ENCODE measurements around the gene TBC1D9. TPM values are rescaled to one million over a fixed set of nuclear protein-coding genes. Genes with fewer than 3 reads are reported as not detected.

TBC1D9 gene
- polyA plus RNA-seq, 1 of the 3 experiments (the other 2 are of a cell fraction), result 13.5 TPM

DNA sequence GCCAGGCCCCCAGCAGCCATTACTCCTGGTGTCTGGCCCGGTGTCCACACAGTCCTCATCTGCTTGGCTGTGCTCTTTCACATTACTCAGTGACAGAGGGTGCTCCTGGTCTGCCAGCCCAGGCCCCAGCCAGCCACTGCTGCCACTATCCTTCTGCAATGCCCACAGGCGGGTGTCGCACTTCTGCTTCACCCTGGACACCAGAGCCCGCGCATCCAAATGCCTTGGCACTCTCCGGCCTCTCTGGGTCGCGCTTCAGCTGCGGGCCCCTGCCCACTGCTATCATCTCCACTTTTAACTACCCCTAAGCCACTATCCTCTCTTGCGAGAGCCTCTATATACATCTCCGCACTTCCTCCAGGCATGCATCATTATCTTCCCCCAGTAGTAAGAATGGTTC is 111.0 kb downstream of the TBC1D9 start:
- Histone ChIP-seq H2AFZ (ENCODE audit: low read depth) (no peak overlapping the region), H3K9me3 (no peaks in the 10 kb centered on the region), H3K36me3 (replicated peaks in 1 of 2; ENCODE audit: control insufficient read depth in 1 of 2, insufficient read depth in 2 of 2, low read length in 1 of 2) (peaks cover 0 to 24% of the 10 kb centered on the region in 2 experiments), H3K27me3 (ENCODE audit: insufficient read depth) (no peaks in the 10 kb centered on the region), H3K27ac (ENCODE audit: low read depth in 2 of 2, low read length in 1 of 2) (no peak overlapping the region; a peak in 1 of 4 replicates), H3K79me2 (ENCODE audit: insufficient read depth) (no peaks in the 10 kb centered on the region), H4K20me1 (ENCODE audit: insufficient read depth) (no peaks in the 10 kb centered on the region), H3F3A (replicated peaks; ENCODE audit: insufficient read depth) (peaks cover 3% of the 10 kb centered on the region), H3K9ac (no peak overlapping the region), H3K4me1 (ENCODE audit: control insufficient read depth in 1 of 2, insufficient read depth in 2 of 2, low read depth in 1 of 2, low read length in 1 of 2) (peaks cover 0 to 16% of the 10 kb centered on the region in 2 experiments; a peak in 1 of 4 replicates), H3K4me3 (ENCODE audit: low read depth in 2 of 2, low read length in 1 of 2) (no peak overlapping the region), H3K9me2 (no peaks in the 10 kb centered on the region), H3K4me2 (no peak overlapping the region)
- whole genome bisulfite sequencing (ENCODE audit: low lambda C conversion rate), result 97% methylated on average over 10 of the region's 11 CpGs
- TF ChIP-seq EZH2phosphoT487 (IDR thresholded peaks at IDR 0.05; ENCODE audit: borderline replicate concordance, low read depth) (no peak), TCF12 (IDR thresholded peaks at IDR 0.05) (no peak), GATA2 (CRISPR knock-in tag; IDR thresholded peaks at IDR 0.05) (no peak), FOXJ3 (CRISPR knock-in tag; IDR thresholded peaks at IDR 0.05) (no peak), ELF1 (IDR thresholded peaks at IDR 0.05) (no peak), TAF1 (IDR thresholded peaks at IDR 0.05; ENCODE audit: borderline replicate concordance, low read depth, low read length) (no peak), YY1 (IDR thresholded peaks at IDR 0.05; ENCODE audit: low read depth) (no peak), RCOR1 (IDR thresholded peaks at IDR 0.05; ENCODE audit: low read length) (no peak), FOSL2 (IDR thresholded peaks at IDR 0.05; ENCODE audit: borderline replicate concordance, low read depth) (no peak), RAD21 (IDR thresholded peaks at IDR 0.05; ENCODE audit: low read length) (no peak), NFIC (IDR thresholded peaks at IDR 0.05; ENCODE audit: borderline replicate concordance) (no peak), ZBTB33 (IDR thresholded peaks at IDR 0.05; ENCODE audit: borderline replicate concordance, low read depth) (no peak), CHD2 (IDR thresholded peaks at IDR 0.05; ENCODE audit: low read length, partially characterized antibody) (no peak), JUND (IDR thresholded peaks at IDR 0.05) (no peak)
- TF ChIP-seq, protein P1, sequence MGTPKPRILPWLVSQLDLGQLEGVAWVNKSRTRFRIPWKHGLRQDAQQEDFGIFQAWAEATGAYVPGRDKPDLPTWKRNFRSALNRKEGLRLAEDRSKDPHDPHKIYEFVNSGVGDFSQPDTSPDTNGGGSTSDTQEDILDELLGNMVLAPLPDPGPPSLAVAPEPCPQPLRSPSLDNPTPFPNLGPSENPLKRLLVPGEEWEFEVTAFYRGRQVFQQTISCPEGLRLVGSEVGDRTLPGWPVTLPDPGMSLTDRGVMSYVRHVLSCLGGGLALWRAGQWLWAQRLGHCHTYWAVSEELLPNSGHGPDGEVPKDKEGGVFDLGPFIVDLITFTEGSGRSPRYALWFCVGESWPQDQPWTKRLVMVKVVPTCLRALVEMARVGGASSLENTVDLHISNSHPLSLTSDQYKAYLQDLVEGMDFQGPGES (IDR thresholded peaks at IDR 0.05; ENCODE audit: low read depth, low read length), result no peak
- CTCF ChIA-PET, result interaction anchor here (1.0 kb wide), 1 partner anchor 214 kb away, joined by 3 read pairs; no protein-coding TSS in a partner anchor
- no peak for DNase-seq
- POLR2A ChIA-PET, result no interaction called here

- CTCF ChIA-PET, result interaction anchor here (1.0 kb wide), 1 partner anchor 214 kb away, joined by 3 read pairs; no protein-coding TSS in a partner anchor
- no peaks in the 10 kb centered on the region for H3K9me3 ChIP-seq
- no peak overlapping the region; a peak in 1 of 4 replicates for H3K27ac ChIP-seq (ENCODE audit: low read depth in 2 of 2, low read length in 1 of 2)
- H3K27me3 ChIP-seq (ENCODE audit: insufficient read depth), result no peaks in the 10 kb centered on the region
- H3K9ac ChIP-seq, result no peak overlapping the region
- no peaks in the 10 kb centered on the region for H3K79me2 ChIP-seq (ENCODE audit: insufficient read depth)
- 95% methylated on average over 16 of the region's 25 CpGs for WGBS (ENCODE audit: low lambda C conversion rate)
- H3K4me2 ChIP-seq, result no peak overlapping the region
- no peak for DNase-seq
- H3K4me3 ChIP-seq (ENCODE audit: low read depth in 2 of 2, low read length in 1 of 2), result no peak overlapping the region
- H4K20me1 ChIP-seq (ENCODE audit: insufficient read depth), result no peaks in the 10 kb centered on the region
- POLR2A ChIA-PET, result no interaction called here
- H2AFZ ChIP-seq (ENCODE audit: low read depth), result no peak overlapping the region
- peaks cover 0 to 27% of the 10 kb centered on the region in 2 experiments for H3K36me3 ChIP-seq (replicated peaks in 1 of 2; ENCODE audit: control insufficient read depth in 1 of 2, insufficient read depth in 2 of 2, low read length in 1 of 2)
- peaks cover 3% of the 10 kb centered on the region for H3F3A ChIP-seq (replicated peaks; ENCODE audit: insufficient read depth)
- peaks cover 0 to 16% of the 10 kb centered on the region in 2 experiments; a peak in 1 of 4 replicates for H3K4me1 ChIP-seq (ENCODE audit: control insufficient read depth in 1 of 2, insufficient read depth in 2 of 2, low read depth in 1 of 2, low read length in 1 of 2)
- no peaks in the 10 kb centered on the region for H3K9me2 ChIP-seq
- TF ChIP-seq, protein P2, sequence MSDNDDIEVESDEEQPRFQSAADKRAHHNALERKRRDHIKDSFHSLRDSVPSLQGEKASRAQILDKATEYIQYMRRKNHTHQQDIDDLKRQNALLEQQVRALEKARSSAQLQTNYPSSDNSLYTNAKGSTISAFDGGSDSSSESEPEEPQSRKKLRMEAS (IDR thresholded peaks at IDR 0.05; ENCODE audit: low read depth), result no peak
- TF ChIP-seq RAD21 (IDR thresholded peaks at IDR 0.05; ENCODE audit: low read length) (no peak), SMC3 (IDR thresholded peaks at IDR 0.05; ENCODE audit: low read depth, low read length) (no peak), CHD2 (IDR thresholded peaks at IDR 0.05; ENCODE audit: low read length, partially characterized antibody) (no peak), NRF1 (IDR thresholded peaks at IDR 0.05; ENCODE audit: low read depth, low read length) (no peak), MEF2A (IDR thresholded peaks at IDR 0.05; ENCODE audit: borderline replicate concordance, low read depth) (no peak), USF1 (IDR thresholded peaks at IDR 0.05; ENCODE audit: borderline replicate concordance, low read depth) (no peak), SIN3A (IDR thresholded peaks at IDR 0.05; ENCODE audit: borderline replicate concordance, low read depth, low read length) (no peak), JUND (IDR thresholded peaks at IDR 0.05) (no peak), ZBTB33 (IDR thresholded peaks at IDR 0.05; ENCODE audit: borderline replicate concordance, low read depth) (no peak), FOSL2 (IDR thresholded peaks at IDR 0.05; ENCODE audit: borderline replicate concordance, low read depth) (no peak), TEAD4 (IDR thresholded peaks at IDR 0.05; ENCODE audit: borderline replicate concordance, insufficient read depth) (no peak)
These were observed 111.6 kb downstream of the TBC1D9 start for GRCh38 chr4:140644470-140645185.

All from SK-N-SH (cell line).